Aortic smooth muscle cell (primary cell): ENCODE results near the gene FKBP8. TPM values are rescaled to one million over a fixed set of nuclear protein-coding genes. Genes with fewer than 3 reads are reported as not detected.

Source experiments
- total RNA-seq: library from RNA; depleted of rRNA; stranded (reverse); fragments of >200 nt; gene quantifications from 2 replicates; pipeline ENCODE4 v1.2.3, GENCODE V29; 2014

FKBP8 gene
- 256 and 259 TPM in 2 replicates for total RNA-seq

GRCh38 chr19:18542941-18543813 is at the start of gene FKBP8:
FKBP8 (minus strand) TSS chr19:18543573; CDS start chr19:18541970, 1,603 bp downstream.

GRCh38 chr19:18588611-18589379 is 45.4 kb upstream of the FKBP8 start, which contains the start of gene REX1BD:
REX1BD (plus strand) TSS chr19:18588798; CDS start chr19:18588802, 4 bp downstream.

GRCh38 chr19:18571564-18572344 is 28.4 kb upstream of the FKBP8 start, which contains the start of gene UBA52:
UBA52 (plus strand) TSS chr19:18571857; CDS start chr19:18573301, 1,444 bp downstream.

GRCh38 chr19:18557411-18558201 is 14.2 kb upstream of the FKBP8 start, which contains the start of gene KXD1:
KXD1 (plus strand) TSS chr19:18557870; CDS start chr19:18562057, 4,187 bp downstream.

GRCh38 chr19:18521692-18522123 is 21.7 kb downstream of the FKBP8 start, which contains the start of gene ELL:
ELL (minus strand) TSS chr19:18522070; CDS start chr19:18522055, 15 bp downstream.

Other genes starting within 250 kb of the FKBP8 start
- 122 and 147 TPM in 2 replicates for gene LSM4, start 220.5 kb downstream of the FKBP8 start, total RNA-seq
- 60.6 and 62.5 TPM in 2 replicates for gene PGPEP1, start 203.0 kb downstream of the FKBP8 start, total RNA-seq
- 41.1 and 66.9 TPM in 2 replicates for gene GDF15, start 157.4 kb downstream of the FKBP8 start, total RNA-seq
- 0.06 TPM in 1 of 2 replicates, not detected in the other for gene LRRC25, start 146.0 kb downstream of the FKBP8 start, total RNA-seq
- 54.1 and 66.1 TPM in 2 replicates for gene SSBP4, start 124.2 kb downstream of the FKBP8 start, total RNA-seq
- 9.6 and 10.8 TPM in 2 replicates for gene ISYNA1, start 105.4 kb downstream of the FKBP8 start, total RNA-seq
- gene ELL, start 21.5 kb downstream of the FKBP8 start, total RNA-seq: 16.1 and 18.0 TPM in 2 replicates
- gene KXD1, start 14.3 kb upstream of the FKBP8 start, total RNA-seq: 70.0 and 82.8 TPM in 2 replicates
- gene UBA52, start 28.3 kb upstream of the FKBP8 start, total RNA-seq: 850 and 972 TPM in 2 replicates
- 51.8 and 59.6 TPM in 2 replicates for gene REX1BD, start 45.2 kb upstream of the FKBP8 start, total RNA-seq
- gene CRLF1, start 63.2 kb upstream of the FKBP8 start, total RNA-seq: 437 and 449 TPM in 2 replicates
- 3.1 and 4.0 TPM in 2 replicates for gene TMEM59L, start 69.3 kb upstream of the FKBP8 start, total RNA-seq
- 8.6 and 8.9 TPM in 2 replicates for gene KLHL26, start 93.5 kb upstream of the FKBP8 start, total RNA-seq
- gene CRTC1, start 140.1 kb upstream of the FKBP8 start, total RNA-seq: 2.6 and 2.7 TPM in 2 replicates
- gene COMP, start 247.7 kb upstream of the FKBP8 start, total RNA-seq: 1.7 and 8.7 TPM in 2 replicates